Mesendoderm (in vitro differentiated cells): ENCODE measurements around the gene XCL1.

Experiments
- DNase-seq: peaks from one replicate; pipeline ENCODE4 v3.0.0; 2013
- H2AK5ac ChIP-seq: 2 replicates; pipeline ENCODE4 v1.6.1; 2013; ENCODE audit warnings: low read length, inconsistent platforms
- H2BK120ac ChIP-seq: 2 replicates; pipeline ENCODE4 v1.6.1; 2013; ENCODE audit warnings: low read depth, mild to moderate bottlenecking, low read length, moderate library complexity, mixed read lengths
- H2BK15ac ChIP-seq: replicated peaks from 2 replicates; pipeline ENCODE4 v1.6.1; 2013; ENCODE audit warnings: low read depth, mild to moderate bottlenecking, moderate library complexity
- H2BK5ac ChIP-seq: 2 replicates; pipeline ENCODE4 v1.6.1; 2013; ENCODE audit warnings: low read length, inconsistent platforms
- H3K18ac ChIP-seq: 2 replicates; pipeline ENCODE4 v1.6.1; 2013; ENCODE audit warnings: mild to moderate bottlenecking, low read length, mixed read lengths
- H3K23ac ChIP-seq: one replicate; pipeline ENCODE4 v1.6.1; 2013; ENCODE audit warnings: low read length
- H3K27ac ChIP-seq: 2 replicates; pipeline ENCODE4 v1.5.1; 2013; ENCODE audit warnings: low read depth, mild to moderate bottlenecking, inconsistent platforms, low read length, moderate library complexity
- H3K27me3 ChIP-seq: 2 replicates; pipeline ENCODE4 v1.6.1; 2013; ENCODE audit warnings: low read length, control low read depth, mild to moderate bottlenecking, inconsistent platforms; ENCODE audit not compliant: insufficient read depth, poor library complexity
- H3K36me3 ChIP-seq: 2 replicates; pipeline ENCODE4 v1.6.1; 2013; ENCODE audit warnings: low read length, inconsistent platforms; ENCODE audit not compliant: control insufficient read depth, insufficient read depth
- H3K4ac ChIP-seq: one replicate; pipeline ENCODE4 v1.6.1; 2013; ENCODE audit warnings: low read depth, mild to moderate bottlenecking, low read length, moderate library complexity
- H3K4me1 ChIP-seq: 2 replicates; pipeline ENCODE4 v1.6.1; 2013; ENCODE audit warnings: low read depth, low read length, inconsistent platforms; ENCODE audit not compliant: control insufficient read depth
- H3K4me2 ChIP-seq: 2 replicates; pipeline ENCODE4 v1.6.1; 2013; ENCODE audit warnings: low read length
- H3K4me3 ChIP-seq: 2 replicates; pipeline ENCODE4 v1.5.1; 2013; ENCODE audit warnings: mild to moderate bottlenecking, low read length
- H3K56ac ChIP-seq: one replicate; pipeline ENCODE4 v1.6.1; 2013; ENCODE audit warnings: low read length
- H3K79me1 ChIP-seq: 2 replicates; pipeline ENCODE4 v1.6.1; 2013; ENCODE audit warnings: low read length, inconsistent platforms
- H3K79me2 ChIP-seq: 2 replicates; pipeline ENCODE4 v1.6.1; 2013; ENCODE audit warnings: mild to moderate bottlenecking, low read length; ENCODE audit not compliant: control insufficient read depth, insufficient read depth
- H3K9ac ChIP-seq: 2 replicates; pipeline ENCODE4 v1.6.1; 2013; ENCODE audit warnings: low read length, inconsistent platforms
- H4K5ac ChIP-seq: one replicate; pipeline ENCODE4 v1.6.1; 2013; ENCODE audit warnings: low read length
- H4K8ac ChIP-seq: one replicate; pipeline ENCODE4 v1.6.1; 2013; ENCODE audit warnings: low read depth, mild to moderate bottlenecking, control low read depth, low read length, moderate library complexity
- WGBS: extraction: QIAGEN DNeasy Blood & Tissue Kit; methylation state at CpG from one replicate; pipeline ENCODE4 v1.1.7; 2013; ENCODE audit warnings: low lambda C conversion rate, missing lambda C conversion rate; ENCODE audit not compliant: insufficient coverage; ENCODE audit errors: extremely low coverage; 5-methylcytosine and 5-hydroxymethylcytosine counted together

Gene XCL1

GRCh38 chr1:168581817-168582572 lies 5.6 kb downstream of the XCL1 start:
- Histone ChIP-seq H2BK120ac (no peak overlapping the region), H3K36me3 (no peaks in the 10 kb centered on the region), H3K56ac (no peak overlapping the region), H3K9ac (no peak overlapping the region), H3K23ac (no peak overlapping the region), H3K4me3 (no peak overlapping the region), H3K18ac (no peak overlapping the region), H3K4me2 (no peak overlapping the region), H3K27ac (no peak overlapping the region), H2BK15ac (no peak overlapping the region), H2AK5ac (no peak overlapping the region), H4K8ac (no peak overlapping the region), H3K79me1 (no peaks in the 10 kb centered on the region), H2BK5ac (no peak overlapping the region), H3K27me3 (no peaks in the 10 kb centered on the region), H3K79me2 (no peaks in the 10 kb centered on the region), H3K4ac (no peak overlapping the region), H4K5ac (no peak overlapping the region), H3K4me1 (no peaks in the 10 kb centered on the region)
- DNase-seq: no peak
- no CpG with 5 or more reads among the region's 4 CpGs for WGBS

GRCh38 chr1:168582688-168583336 lies 6.4 kb downstream of the XCL1 start:
- no peak overlapping the region for H3K23ac ChIP-seq
- peak; percentile 26 for DNase-seq
- no peak overlapping the region for H2BK15ac ChIP-seq
- H3K4me1 ChIP-seq: no peaks in the 10 kb centered on the region
- H3K9ac ChIP-seq: no peak overlapping the region
- no peaks in the 10 kb centered on the region for H3K79me1 ChIP-seq
- no peak overlapping the region for H2AK5ac ChIP-seq
- no peak overlapping the region for H3K27ac ChIP-seq
- H4K5ac ChIP-seq: no peak overlapping the region
- H2BK5ac ChIP-seq: no peak overlapping the region
- no peak overlapping the region for H3K18ac ChIP-seq
- no CpG with 5 or more reads among the region's 6 CpGs for WGBS
- H4K8ac ChIP-seq: no peak overlapping the region
- no peak overlapping the region for H3K4ac ChIP-seq
- H3K4me2 ChIP-seq: no peak overlapping the region
- no peak overlapping the region for H3K4me3 ChIP-seq
- no peak overlapping the region for H3K56ac ChIP-seq
- H3K27me3 ChIP-seq: no peaks in the 10 kb centered on the region
- no peak overlapping the region for H2BK120ac ChIP-seq
- H3K79me2 ChIP-seq: no peaks in the 10 kb centered on the region
- no peaks in the 10 kb centered on the region for H3K36me3 ChIP-seq

DNA sequence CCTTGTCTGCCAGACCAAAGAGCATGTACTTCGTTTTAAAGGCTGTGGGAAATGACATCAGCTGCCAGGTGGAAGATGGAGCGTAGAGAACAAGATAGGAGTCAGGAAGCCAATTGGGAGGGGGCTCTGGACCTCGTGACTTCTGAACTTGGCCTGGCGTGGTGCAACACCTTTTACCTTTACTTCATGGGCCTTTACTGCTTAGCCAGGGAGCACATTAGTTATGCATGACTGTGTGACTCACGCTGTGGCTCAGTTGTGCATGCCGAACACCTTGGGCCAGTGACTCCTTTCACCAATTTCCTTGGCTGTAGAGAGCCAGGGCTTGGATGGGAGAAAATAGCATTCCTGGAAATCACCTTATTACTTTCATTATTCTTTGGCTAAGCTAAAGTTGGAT lies 7.2 kb downstream of the XCL1 start:
- Histone ChIP-seq H2BK5ac (no peak overlapping the region), H3K36me3 (no peaks in the 10 kb centered on the region), H3K23ac (no peak overlapping the region), H3K9ac (no peak overlapping the region), H3K79me2 (no peaks in the 10 kb centered on the region), H3K4me3 (no peak overlapping the region), H3K27me3 (no peaks in the 10 kb centered on the region), H2AK5ac (no peak overlapping the region), H3K4me2 (no peak overlapping the region), H4K5ac (no peak overlapping the region), H3K56ac (no peak overlapping the region), H3K4ac (no peak overlapping the region), H2BK15ac (no peak overlapping the region), H4K8ac (no peak overlapping the region), H3K4me1 (no peaks in the 10 kb centered on the region), H2BK120ac (no peak overlapping the region), H3K27ac (no peak overlapping the region), H3K18ac (no peak overlapping the region), H3K79me1 (no peaks in the 10 kb centered on the region)
- peak; percentile 18 for DNase-seq
- no CpG with 5 or more reads among the region's 6 CpGs for WGBS

- Histone ChIP-seq H4K8ac (no peak overlapping the region), H2BK5ac (no peak overlapping the region), H4K5ac (no peak overlapping the region), H2BK120ac (no peak overlapping the region), H2AK5ac (no peak overlapping the region), H3K79me1 (no peaks in the 10 kb centered on the region), H3K27me3 (no peaks in the 10 kb centered on the region), H3K4ac (no peak overlapping the region), H3K4me3 (no peak overlapping the region), H3K9ac (no peak overlapping the region), H3K4me1 (no peaks in the 10 kb centered on the region), H2BK15ac (no peak overlapping the region), H3K79me2 (no peaks in the 10 kb centered on the region), H3K23ac (no peak overlapping the region), H3K27ac (no peak overlapping the region), H3K4me2 (no peak overlapping the region), H3K36me3 (no peaks in the 10 kb centered on the region), H3K56ac (no peak overlapping the region), H3K18ac (no peak overlapping the region)
- DNase-seq: no peak
- WGBS: no CpG with 5 or more reads among the region's 3 CpGs
Measured at GRCh38 chr1:168585191-168585590, 8.8 kb downstream of the XCL1 start.

DNA sequence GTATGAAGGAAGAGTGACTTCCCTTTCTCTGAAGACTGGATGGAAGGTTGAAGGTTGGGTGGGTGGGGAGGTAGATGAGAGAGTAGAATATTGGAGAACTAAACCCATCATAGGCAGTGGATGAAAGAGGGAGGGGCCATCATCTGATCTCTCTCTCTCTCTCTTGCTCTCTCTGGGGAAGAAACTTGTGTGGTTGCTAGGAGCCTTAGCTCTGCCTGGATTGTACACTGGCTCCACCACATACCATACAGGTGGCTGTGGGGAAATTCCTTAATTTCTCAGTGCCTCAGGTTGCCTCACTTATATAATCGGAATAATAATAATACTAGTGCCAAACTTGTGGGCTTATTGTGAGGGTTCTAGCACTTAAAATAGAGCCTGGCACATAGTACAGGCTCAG lies 9.5 kb downstream of the XCL1 start:
- H3K27ac ChIP-seq: no peak overlapping the region
- H3K56ac ChIP-seq: no peak overlapping the region
- DNase-seq: no peak
- no peak overlapping the region for H2BK120ac ChIP-seq
- H3K18ac ChIP-seq: no peak overlapping the region
- no peaks in the 10 kb centered on the region for H3K79me2 ChIP-seq
- WGBS: no CpG with 5 or more reads among the region's 1 CpG
- H3K4me2 ChIP-seq: no peak overlapping the region
- H3K4ac ChIP-seq: no peak overlapping the region
- no peaks in the 10 kb centered on the region for H3K36me3 ChIP-seq
- no peak overlapping the region for H3K23ac ChIP-seq
- no peak overlapping the region for H2AK5ac ChIP-seq
- no peaks in the 10 kb centered on the region for H3K4me1 ChIP-seq
- no peak overlapping the region for H3K4me3 ChIP-seq
- H3K27me3 ChIP-seq: no peaks in the 10 kb centered on the region
- H3K79me1 ChIP-seq: no peaks in the 10 kb centered on the region
- H4K5ac ChIP-seq: no peak overlapping the region
- H2BK15ac ChIP-seq: no peak overlapping the region
- no peak overlapping the region for H2BK5ac ChIP-seq
- no peak overlapping the region for H3K9ac ChIP-seq
- H4K8ac ChIP-seq: no peak overlapping the region
